Measurements from ENCODE around the gene DHRS4.

DHRS4 gene

DNA sequence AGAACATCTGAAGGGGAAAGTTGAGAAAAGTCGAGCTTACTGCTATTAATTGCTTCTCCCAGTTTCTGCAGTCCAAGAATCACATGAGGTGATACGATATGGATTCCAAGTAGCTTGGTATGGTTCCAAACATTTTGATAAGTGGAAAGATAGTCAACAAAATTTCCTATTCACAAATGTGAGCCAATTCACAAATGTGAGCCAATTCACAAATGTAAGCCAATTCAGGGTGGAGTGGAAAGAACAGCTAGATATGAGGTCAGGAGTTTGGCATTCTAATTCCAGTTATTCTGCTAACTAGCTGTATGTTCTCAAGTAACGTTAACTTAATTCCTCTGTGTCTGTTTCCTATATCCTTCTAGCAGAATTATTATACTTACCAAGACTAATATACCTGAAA lies 37.6 kb upstream of the DHRS4 start:
- no peaks in the 10 kb centered on the region for H3K4me1 ChIP-seq
- TF ChIP-seq, protein P1, sequence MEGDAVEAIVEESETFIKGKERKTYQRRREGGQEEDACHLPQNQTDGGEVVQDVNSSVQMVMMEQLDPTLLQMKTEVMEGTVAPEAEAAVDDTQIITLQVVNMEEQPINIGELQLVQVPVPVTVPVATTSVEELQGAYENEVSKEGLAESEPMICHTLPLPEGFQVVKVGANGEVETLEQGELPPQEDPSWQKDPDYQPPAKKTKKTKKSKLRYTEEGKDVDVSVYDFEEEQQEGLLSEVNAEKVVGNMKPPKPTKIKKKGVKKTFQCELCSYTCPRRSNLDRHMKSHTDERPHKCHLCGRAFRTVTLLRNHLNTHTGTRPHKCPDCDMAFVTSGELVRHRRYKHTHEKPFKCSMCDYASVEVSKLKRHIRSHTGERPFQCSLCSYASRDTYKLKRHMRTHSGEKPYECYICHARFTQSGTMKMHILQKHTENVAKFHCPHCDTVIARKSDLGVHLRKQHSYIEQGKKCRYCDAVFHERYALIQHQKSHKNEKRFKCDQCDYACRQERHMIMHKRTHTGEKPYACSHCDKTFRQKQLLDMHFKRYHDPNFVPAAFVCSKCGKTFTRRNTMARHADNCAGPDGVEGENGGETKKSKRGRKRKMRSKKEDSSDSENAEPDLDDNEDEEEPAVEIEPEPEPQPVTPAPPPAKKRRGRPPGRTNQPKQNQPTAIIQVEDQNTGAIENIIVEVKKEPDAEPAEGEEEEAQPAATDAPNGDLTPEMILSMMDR (IDR thresholded peaks at IDR 0.05): no peak
- no peak overlapping the region for H3K4me2 ChIP-seq (ENCODE audit: low read length)
- no peaks in the 10 kb centered on the region for H3K36me3 ChIP-seq (ENCODE audit: control insufficient read depth, insufficient read depth, low read length)
- H3K9ac ChIP-seq: no peak overlapping the region
- no peaks in the 10 kb centered on the region for H3K9me3 ChIP-seq (ENCODE audit: control insufficient read depth, low read length)
- H3K27me3 ChIP-seq (ENCODE audit: control insufficient read depth, insufficient read depth, low read length): no peaks in the 10 kb centered on the region
- no peak overlapping the region for H2AFZ ChIP-seq
- H3K4me3 ChIP-seq (ENCODE audit: low read depth, low read length): no peak overlapping the region
- H3K79me2 ChIP-seq: no peaks in the 10 kb centered on the region
- H3K27ac ChIP-seq: no peak overlapping the region

- Histone ChIP-seq H3K4me2 (ENCODE audit: low read length) (no peak overlapping the region), H3K4me3 (ENCODE audit: low read depth, low read length) (no peak overlapping the region), H3K27ac (no peak overlapping the region), H3K9me3 (ENCODE audit: control insufficient read depth, low read length) (no peaks in the 10 kb centered on the region), H3K9ac (no peak overlapping the region), H3K36me3 (ENCODE audit: control insufficient read depth, insufficient read depth, low read length) (no peaks in the 10 kb centered on the region), H3K79me2 (no peaks in the 10 kb centered on the region), H3K27me3 (ENCODE audit: control insufficient read depth, insufficient read depth, low read length) (no peaks in the 10 kb centered on the region), H3K4me1 (no peaks in the 10 kb centered on the region), H2AFZ (no peak overlapping the region)
- TF ChIP-seq, protein P1 (IDR thresholded peaks at IDR 0.05): no peak
These were observed 37.1 kb upstream of the DHRS4 start for GRCh38 chr14:23916446-23916845.

GRCh38 chr14:23922545-23922944 lies 31.0 kb upstream of the DHRS4 start:
- TF ChIP-seq, protein P1 (IDR thresholded peaks at IDR 0.05): no peak
- H3K27ac ChIP-seq: no peak overlapping the region

GRCh38 chr14:23925523-23926075 lies 28.0 kb upstream of the DHRS4 start:
- TF ChIP-seq, protein P1 (IDR thresholded peaks at IDR 0.05): no peak
- no peak overlapping the region for H3K4me2 ChIP-seq (ENCODE audit: low read length)
- H3K4me1 ChIP-seq: no peaks in the 10 kb centered on the region
- no peaks in the 10 kb centered on the region for H3K9me3 ChIP-seq (ENCODE audit: control insufficient read depth, low read length)
- no peak overlapping the region for H3K27ac ChIP-seq
- H3K79me2 ChIP-seq: no peaks in the 10 kb centered on the region
- no peak overlapping the region for H2AFZ ChIP-seq
- no peaks in the 10 kb centered on the region for H3K36me3 ChIP-seq (ENCODE audit: control insufficient read depth, insufficient read depth, low read length)
- no peak overlapping the region for H3K9ac ChIP-seq
- no peaks in the 10 kb centered on the region for H3K27me3 ChIP-seq (ENCODE audit: control insufficient read depth, insufficient read depth, low read length)
- no peak overlapping the region for H3K4me3 ChIP-seq (ENCODE audit: low read depth, low read length)

More at GRCh38 chr14:23922545-23922944, 31.0 kb upstream of the DHRS4 start:
- no peaks in the 10 kb centered on the region for H3K9me3 ChIP-seq (ENCODE audit: control insufficient read depth, low read length)
- H3K4me3 ChIP-seq (ENCODE audit: low read depth, low read length): no peak overlapping the region
- H3K4me2 ChIP-seq (ENCODE audit: low read length): no peak overlapping the region
- no peaks in the 10 kb centered on the region for H3K4me1 ChIP-seq
- no peak overlapping the region for H3K9ac ChIP-seq
- no peaks in the 10 kb centered on the region for H3K27me3 ChIP-seq (ENCODE audit: control insufficient read depth, insufficient read depth, low read length)
- H3K36me3 ChIP-seq (ENCODE audit: control insufficient read depth, insufficient read depth, low read length): no peaks in the 10 kb centered on the region
- no peak overlapping the region for H2AFZ ChIP-seq
- H3K79me2 ChIP-seq: no peaks in the 10 kb centered on the region

GRCh38 chr14:23926543-23926942 lies 27.0 kb upstream of the DHRS4 start:
- Histone ChIP-seq H3K9ac (no peak overlapping the region), H3K4me3 (ENCODE audit: low read depth, low read length) (no peak overlapping the region), H3K36me3 (ENCODE audit: control insufficient read depth, insufficient read depth, low read length) (no peaks in the 10 kb centered on the region), H3K4me1 (no peaks in the 10 kb centered on the region), H3K4me2 (ENCODE audit: low read length) (no peak overlapping the region), H3K9me3 (ENCODE audit: control insufficient read depth, low read length) (no peaks in the 10 kb centered on the region), H3K27ac (no peak overlapping the region), H2AFZ (no peak overlapping the region), H3K27me3 (ENCODE audit: control insufficient read depth, insufficient read depth, low read length) (no peaks in the 10 kb centered on the region), H3K79me2 (no peaks in the 10 kb centered on the region)
- TF ChIP-seq, protein P1 (IDR thresholded peaks at IDR 0.05): no peak
